ENCODE data around the gene HOXD3.
A peak's percentile ranks its signal among the peaks of the same experiment; 100 is the strongest.

The HOXD3 gene

DNA sequence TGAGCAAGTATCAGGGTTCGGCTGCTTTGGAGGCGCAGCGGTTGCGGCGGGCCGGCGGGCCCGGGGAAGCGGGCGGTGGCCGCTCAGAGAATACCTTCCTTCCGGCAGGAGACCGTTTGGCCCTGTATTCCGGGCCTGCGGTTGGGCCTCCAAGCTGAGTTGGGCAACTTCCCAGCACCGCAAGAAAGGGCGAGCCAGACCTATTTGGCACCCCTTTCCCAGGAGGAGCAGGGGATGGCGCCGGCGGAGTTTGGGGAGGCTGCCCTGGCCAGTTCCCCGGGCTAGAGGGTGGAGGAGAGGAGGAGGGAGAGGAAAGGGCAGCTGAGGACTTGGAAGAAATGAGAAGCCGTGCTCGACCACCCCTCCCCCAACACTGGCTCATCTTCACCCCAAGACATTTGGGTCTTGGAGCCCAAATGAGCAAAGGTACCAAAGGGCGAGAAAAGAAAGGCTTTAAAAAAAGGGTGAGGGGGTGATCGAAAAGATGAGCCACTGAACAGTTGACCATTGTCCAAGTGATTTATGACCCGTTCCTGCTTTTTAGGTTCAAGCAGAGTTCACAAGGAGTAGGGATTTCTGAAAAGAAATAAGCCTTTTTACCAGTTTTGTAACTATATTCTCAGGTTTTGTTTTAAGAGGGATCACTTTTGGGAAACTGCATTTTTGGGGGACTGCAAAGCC is 8.4 kb downstream of the HOXD3 start:
- no peaks in the 10 kb centered on the region for H3K4me1 ChIP-seq (ENCODE audit: insufficient read depth, low read length)
- H3K9ac ChIP-seq (ENCODE audit: low read depth, low read length) = no peak overlapping the region
- no peaks in the 10 kb centered on the region for H3K36me3 ChIP-seq (ENCODE audit: insufficient read depth, low read length)
- no peaks in the 10 kb centered on the region for H3K9me3 ChIP-seq (ENCODE audit: control insufficient read depth, insufficient read depth, low read length)

DNA sequence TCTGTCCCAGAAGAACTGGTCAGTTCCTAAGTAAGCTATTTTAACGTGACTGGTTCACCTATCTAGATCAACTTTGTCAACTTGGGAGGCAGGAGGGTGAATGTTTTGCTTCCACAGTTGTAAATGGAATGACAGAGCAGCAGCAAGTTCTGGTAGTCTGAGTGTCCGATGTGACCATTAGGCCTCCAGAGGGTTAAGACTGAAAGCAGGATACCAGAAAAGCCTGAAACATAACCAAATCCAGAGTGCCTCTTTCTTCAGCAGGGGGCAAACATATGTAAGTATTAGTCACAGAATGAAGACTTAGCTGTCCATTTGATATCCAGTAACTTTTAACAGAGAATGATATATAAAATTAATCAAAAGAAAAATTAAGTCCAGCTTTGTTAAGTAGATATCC is 9.2 kb downstream of the HOXD3 start:
- Histone ChIP-seq H3K9ac (ENCODE audit: low read depth, low read length) (no peak overlapping the region), H3K36me3 (ENCODE audit: insufficient read depth, low read length) (no peaks in the 10 kb centered on the region), H3K9me3 (ENCODE audit: control insufficient read depth, insufficient read depth, low read length) (no peaks in the 10 kb centered on the region), H3K4me1 (ENCODE audit: insufficient read depth, low read length) (no peaks in the 10 kb centered on the region)

DNA sequence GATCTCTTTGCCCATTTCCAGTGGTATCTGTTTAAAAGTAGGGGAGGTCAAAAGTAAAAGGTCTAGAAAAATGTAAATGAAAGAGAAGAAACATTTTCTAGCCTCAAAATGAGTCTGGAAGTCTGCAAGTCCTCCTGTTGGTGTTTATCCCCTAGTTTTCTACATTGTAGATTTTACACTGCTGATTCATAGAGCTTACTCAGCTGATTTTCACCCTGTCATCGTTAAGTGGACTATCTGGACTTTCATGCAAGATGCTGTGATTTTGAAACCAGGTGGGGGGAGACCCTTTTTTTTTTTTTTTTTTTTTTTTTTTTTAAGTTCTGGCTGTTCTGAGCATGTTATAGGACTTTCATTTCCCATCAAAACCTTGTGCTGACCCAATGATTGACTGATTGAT is 10.3 kb downstream of the HOXD3 start:
- H3K4me1 ChIP-seq (ENCODE audit: insufficient read depth, low read length) = no peaks in the 10 kb centered on the region
- no peaks in the 10 kb centered on the region for H3K36me3 ChIP-seq (ENCODE audit: insufficient read depth, low read length)
- H3K9ac ChIP-seq (ENCODE audit: low read depth, low read length) = no peak overlapping the region
- H3K9me3 ChIP-seq (ENCODE audit: control insufficient read depth, insufficient read depth, low read length) = no peaks in the 10 kb centered on the region

DNA sequence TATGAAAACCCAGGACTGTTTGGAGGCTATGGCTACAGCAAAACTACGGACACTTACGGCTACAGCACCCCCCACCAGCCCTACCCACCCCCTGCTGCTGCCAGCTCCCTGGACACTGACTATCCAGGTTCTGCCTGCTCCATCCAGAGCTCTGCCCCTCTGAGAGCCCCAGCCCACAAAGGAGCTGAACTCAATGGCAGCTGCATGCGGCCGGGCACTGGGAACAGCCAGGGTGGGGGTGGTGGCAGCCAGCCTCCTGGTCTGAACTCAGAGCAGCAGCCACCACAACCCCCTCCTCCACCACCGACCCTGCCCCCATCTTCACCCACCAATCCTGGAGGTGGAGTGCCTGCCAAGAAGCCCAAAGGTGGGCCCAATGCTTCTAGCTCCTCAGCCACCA is 12.1 kb downstream of the HOXD3 start:
- H3K9ac ChIP-seq (ENCODE audit: low read depth, low read length) = no peak overlapping the region
- no peaks in the 10 kb centered on the region for H3K36me3 ChIP-seq (ENCODE audit: insufficient read depth, low read length)
- H3K4me1 ChIP-seq (ENCODE audit: insufficient read depth, low read length) = no peaks in the 10 kb centered on the region
- H3K9me3 ChIP-seq (ENCODE audit: control insufficient read depth, insufficient read depth, low read length) = no peaks in the 10 kb centered on the region

DNA sequence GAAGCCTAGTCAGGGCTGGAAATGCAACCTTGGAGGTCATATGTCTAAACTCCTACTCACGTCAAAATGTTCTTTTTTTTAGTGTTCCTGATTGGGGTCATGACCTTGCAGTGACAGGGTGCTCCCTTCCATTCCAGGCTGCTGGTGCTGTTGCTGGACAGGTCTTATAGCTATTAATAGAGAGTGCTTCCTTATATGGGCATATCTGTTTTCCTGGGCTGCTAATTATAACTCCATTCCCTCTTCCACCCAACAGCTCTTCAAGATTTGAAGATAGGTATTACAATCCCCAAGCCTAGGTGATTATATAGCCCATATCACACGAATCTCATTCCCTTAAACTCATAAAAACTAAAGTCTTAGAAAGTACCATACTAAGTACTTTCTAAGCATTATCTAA is 12.6 kb downstream of the HOXD3 start:
- no peaks in the 10 kb centered on the region for H3K4me1 ChIP-seq (ENCODE audit: insufficient read depth, low read length)
- H3K36me3 ChIP-seq (ENCODE audit: insufficient read depth, low read length) = no peaks in the 10 kb centered on the region
- no peak overlapping the region for H3K9ac ChIP-seq (ENCODE audit: low read depth, low read length)
- no peaks in the 10 kb centered on the region for H3K9me3 ChIP-seq (ENCODE audit: control insufficient read depth, insufficient read depth, low read length)

DNA sequence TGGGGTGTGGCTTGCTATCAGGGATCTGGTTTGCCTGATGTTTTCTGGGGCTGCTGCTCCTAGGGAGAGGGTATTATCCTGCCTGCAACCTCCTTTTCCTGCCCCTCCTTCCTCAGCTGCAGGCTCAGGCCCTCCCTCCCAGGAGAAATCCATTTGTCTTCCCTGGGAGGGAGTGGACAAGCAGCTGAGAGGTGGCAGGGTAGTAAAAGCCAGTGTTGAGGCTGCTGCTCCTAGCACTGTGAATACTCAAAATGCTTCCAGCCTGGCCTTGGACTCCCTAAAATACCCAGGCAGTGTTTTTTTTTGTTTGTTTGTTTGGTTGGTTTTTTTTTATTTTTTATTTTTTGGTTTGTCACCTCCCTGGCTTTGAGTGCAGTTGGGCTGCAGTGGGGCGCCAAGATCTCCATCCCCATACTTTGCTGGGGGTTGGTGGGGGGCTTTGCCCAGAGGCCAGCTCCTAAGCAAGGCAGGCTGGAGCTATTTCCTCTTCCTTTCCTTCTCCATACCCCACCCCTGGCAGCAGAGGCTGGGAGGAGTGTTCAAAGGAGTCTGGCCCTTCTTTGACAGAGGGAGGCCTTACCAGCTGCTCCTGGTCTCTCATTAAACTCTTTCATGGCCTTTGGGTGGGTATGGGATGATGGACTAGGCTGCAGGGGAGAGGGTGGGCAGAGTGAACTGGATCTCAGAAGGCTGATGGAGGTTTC is 13.6 kb downstream of the HOXD3 start:
- no peaks in the 10 kb centered on the region for H3K9me3 ChIP-seq (ENCODE audit: control insufficient read depth, insufficient read depth, low read length)
- H3K36me3 ChIP-seq (ENCODE audit: insufficient read depth, low read length) = no peaks in the 10 kb centered on the region
- H3K9ac ChIP-seq (ENCODE audit: low read depth, low read length) = no peak overlapping the region

DNA sequence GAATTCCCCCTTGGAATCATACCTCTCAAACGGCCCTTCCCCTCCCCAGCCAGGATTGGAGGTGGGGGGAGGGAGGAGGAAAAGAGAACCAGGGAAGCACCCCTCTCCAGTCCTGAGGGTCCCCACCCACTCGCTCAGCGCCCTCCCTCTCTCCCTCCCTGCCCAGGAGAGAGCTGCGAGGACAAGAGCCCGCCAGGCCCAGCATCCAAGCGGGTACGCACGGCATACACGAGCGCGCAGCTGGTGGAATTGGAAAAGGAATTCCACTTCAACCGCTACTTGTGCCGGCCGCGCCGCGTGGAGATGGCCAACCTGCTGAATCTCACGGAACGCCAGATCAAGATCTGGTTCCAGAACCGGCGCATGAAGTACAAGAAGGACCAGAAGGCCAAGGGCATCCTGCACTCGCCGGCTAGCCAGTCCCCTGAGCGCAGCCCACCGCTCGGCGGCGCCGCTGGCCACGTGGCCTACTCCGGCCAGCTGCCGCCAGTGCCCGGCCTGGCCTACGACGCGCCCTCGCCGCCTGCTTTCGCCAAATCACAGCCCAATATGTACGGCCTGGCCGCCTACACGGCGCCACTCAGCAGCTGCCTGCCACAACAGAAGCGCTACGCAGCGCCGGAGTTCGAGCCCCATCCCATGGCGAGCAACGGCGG is 14.4 kb downstream of the HOXD3 start:
- Histone ChIP-seq H3K36me3 (ENCODE audit: insufficient read depth, low read length) (no peaks in the 10 kb centered on the region), H3K9me3 (ENCODE audit: control insufficient read depth, insufficient read depth, low read length) (no peaks in the 10 kb centered on the region)

More for the DNA sequence above, 13.6 kb downstream of the HOXD3 start:
- no peaks in the 10 kb centered on the region for H3K4me1 ChIP-seq (ENCODE audit: insufficient read depth, low read length)

DNA sequence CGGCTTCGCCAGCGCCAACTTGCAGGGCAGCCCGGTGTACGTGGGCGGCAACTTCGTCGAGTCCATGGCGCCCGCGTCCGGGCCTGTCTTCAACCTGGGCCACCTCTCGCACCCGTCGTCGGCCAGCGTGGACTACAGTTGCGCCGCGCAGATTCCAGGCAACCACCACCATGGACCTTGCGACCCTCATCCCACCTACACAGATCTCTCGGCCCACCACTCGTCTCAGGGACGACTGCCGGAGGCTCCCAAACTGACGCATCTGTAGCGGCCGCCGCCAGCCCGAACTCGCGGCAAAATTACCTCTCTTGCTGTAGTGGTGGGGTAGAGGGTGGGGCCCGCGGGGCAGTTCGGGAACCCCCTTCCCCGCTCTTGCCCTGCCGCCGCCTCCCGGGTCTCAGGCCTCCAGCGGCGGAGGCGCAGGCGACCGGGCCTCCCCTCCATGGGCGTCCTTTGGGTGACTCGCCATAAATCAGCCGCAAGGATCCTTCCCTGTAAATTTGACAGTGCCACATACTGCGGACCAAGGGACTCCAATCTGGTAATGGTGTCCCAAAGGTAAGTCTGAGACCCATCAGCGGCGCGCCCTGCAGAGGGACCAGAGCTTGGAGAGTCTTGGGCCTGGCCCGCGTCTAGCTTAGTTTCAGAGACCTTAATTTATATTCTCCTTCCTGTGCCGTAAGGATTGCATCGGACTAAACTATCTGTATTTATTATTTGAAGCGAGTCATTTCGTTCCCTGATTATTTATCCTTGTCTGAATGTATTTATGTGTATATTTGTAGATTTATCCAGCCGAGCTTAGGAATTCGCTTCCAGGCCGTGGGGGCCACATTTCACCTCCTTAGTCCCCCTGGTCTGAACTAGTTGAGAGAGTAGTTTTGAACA is 15.1 kb downstream of the HOXD3 start:
- Histone ChIP-seq H3K36me3 (ENCODE audit: insufficient read depth, low read length) (no peaks in the 10 kb centered on the region), H3K9me3 (ENCODE audit: control insufficient read depth, insufficient read depth, low read length) (no peaks in the 10 kb centered on the region), H3K9ac (ENCODE audit: low read depth, low read length) (peak overlapping the region; percentile 39; the same call in 1 of the 2 replicates), H3K4me1 (ENCODE audit: insufficient read depth, low read length) (no peaks in the 10 kb centered on the region)

More for the DNA sequence above, 14.4 kb downstream of the HOXD3 start:
- H3K4me1 ChIP-seq (ENCODE audit: insufficient read depth, low read length) = no peaks in the 10 kb centered on the region
- peak overlapping the region; percentile 39; the same call in 1 of the 2 replicates for H3K9ac ChIP-seq (ENCODE audit: low read depth, low read length)

DNA sequence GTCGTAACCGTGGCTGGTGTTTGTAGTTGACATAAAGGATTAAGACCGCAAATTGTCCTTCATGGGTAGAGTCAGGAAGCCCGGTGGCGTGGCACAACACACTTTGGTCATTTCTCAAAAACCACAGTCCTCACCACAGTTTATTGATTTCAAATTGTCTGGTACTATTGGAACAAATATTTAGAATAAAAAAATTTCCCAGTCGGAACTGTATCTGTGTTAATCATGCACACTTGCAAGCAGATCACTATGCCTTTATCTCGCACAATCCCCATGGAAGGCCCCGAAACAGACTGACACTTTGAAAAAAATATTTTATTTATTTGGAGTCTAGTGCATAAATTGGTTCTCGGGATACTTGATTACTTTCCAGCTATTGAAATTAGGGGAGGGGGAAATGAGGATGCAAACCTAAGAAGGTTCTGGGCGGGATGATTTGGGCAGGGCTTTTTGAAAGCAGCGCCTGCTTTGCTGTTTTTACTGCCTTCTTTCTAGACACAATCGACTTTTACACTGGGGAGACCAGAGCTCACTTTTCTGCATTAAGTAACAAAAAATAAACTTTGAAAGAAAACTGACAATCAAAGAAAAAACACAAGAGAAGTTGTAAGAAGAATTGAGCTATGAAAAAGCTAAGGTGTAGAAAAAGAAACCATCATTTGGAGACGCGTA is 15.9 kb downstream of the HOXD3 start:
- Histone ChIP-seq H3K36me3 (ENCODE audit: insufficient read depth, low read length) (no peaks in the 10 kb centered on the region), H3K4me1 (ENCODE audit: insufficient read depth, low read length) (no peaks in the 10 kb centered on the region), H3K9me3 (ENCODE audit: control insufficient read depth, insufficient read depth, low read length) (no peaks in the 10 kb centered on the region), H3K9ac (ENCODE audit: low read depth, low read length) (no peak overlapping the region)

DNA sequence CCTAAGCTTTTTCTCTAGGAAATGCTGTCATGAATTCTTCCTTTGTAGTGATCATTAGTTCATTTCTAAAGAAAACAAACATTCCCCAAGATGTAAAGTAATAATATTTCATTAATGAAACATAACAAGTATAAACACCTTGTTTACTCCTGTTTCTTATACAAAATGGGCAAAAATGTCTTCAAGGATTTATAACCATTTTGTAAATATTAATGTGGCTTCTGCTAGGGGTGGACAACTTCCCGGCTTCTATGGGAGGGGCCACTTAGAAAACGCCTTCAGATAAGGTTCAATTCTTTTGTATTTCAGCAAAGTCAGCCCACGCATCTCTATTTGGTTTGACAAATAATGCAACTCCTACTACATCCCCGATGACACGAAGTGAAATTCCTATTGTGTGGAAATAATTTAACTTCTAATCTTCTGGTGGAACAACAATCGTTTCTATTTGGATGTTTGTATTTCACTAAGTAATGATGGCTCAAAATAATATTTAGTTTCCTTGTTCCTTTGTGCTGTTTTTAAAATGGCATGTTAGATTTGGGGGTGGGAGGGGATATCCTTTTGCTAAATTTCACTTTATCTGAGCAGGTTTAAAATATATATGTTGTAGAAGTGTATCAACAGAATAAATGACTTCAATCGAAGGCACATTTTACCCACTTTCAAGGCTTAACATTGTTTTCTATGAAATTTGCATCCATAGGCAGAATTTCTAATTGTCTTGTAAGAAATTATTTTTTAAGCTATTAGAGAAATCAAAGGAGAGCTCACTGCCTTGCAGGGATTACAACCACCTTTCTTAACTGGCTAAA is 16.7 kb downstream of the HOXD3 start:
- H3K4me1 ChIP-seq (ENCODE audit: insufficient read depth, low read length) = no peaks in the 10 kb centered on the region
- H3K36me3 ChIP-seq (ENCODE audit: insufficient read depth, low read length) = no peaks in the 10 kb centered on the region
- H3K9ac ChIP-seq (ENCODE audit: low read depth, low read length) = no peak overlapping the region
- H3K9me3 ChIP-seq (ENCODE audit: control insufficient read depth, insufficient read depth, low read length) = no peaks in the 10 kb centered on the region

DNA sequence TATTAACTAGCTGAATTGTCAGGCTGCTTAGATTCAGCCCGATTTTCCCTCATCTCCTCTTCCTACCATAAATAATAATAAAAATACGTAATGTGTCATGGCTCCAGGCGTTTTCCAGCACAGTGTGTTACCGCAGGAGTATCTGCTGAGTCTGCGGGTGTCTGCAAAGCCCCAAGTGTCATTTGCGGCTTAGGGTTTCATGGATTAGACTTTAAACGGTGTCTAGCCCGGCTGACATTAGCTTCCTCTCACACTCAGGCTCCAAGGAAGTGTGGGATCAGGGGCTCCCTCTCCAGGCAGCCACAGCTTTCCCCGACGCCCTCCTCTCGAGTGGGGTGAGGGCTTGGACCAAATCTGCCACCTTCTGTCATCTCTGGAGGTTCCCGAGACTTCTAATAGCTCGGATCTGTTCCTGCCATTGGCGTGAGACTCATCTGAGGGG is 17.3 kb downstream of the HOXD3 start:
- Histone ChIP-seq H3K4me1 (ENCODE audit: insufficient read depth, low read length) (no peaks in the 10 kb centered on the region), H3K36me3 (ENCODE audit: insufficient read depth, low read length) (no peaks in the 10 kb centered on the region), H3K9me3 (ENCODE audit: control insufficient read depth, insufficient read depth, low read length) (no peaks in the 10 kb centered on the region), H3K9ac (ENCODE audit: low read depth, low read length) (no peak overlapping the region)

DNA sequence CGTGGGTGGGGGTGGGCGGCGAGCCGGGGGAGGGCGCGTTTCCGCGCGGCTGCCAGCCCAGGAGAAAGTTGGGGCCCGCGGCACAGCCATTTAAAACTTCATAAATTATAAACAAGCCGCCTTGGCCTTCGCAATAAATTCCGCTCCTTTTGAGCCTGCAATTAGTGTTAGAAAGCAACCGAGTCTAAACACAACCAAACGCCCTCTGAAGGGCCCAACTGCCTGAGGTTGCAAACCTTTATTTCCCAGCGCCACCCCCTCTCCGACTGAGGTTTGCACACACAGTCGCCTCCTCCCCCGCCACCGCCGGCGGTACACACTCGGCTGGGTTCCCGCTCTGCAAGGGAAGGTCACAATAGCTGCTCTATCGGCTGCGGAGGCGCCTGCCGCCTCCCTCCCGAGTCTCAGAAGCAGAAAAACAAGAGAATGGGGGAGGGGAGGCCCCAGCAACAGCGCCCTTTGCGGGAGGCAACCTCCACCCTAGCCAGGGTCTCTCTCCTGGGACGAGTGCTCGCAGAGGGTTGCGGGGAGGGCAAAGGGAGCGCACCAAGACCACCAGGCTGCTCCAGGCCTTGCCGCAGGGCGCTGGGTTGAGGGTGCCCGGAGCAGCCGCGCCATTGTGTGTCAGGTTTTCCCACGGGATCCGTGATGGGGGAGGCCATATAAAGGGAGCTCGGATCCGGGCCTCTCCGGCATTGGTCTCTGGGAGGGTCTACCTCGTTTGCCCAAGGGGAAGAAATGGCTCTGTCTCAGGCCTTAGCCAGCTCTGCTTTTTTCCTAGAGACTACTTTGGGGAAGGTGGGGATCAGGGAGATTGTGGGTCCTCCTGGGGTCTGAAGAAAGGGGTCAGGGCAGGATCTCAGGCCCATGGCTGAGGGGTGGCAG is 18.0 kb downstream of the HOXD3 start:
- no peaks in the 10 kb centered on the region for H3K9me3 ChIP-seq (ENCODE audit: control insufficient read depth, insufficient read depth, low read length)
- H3K36me3 ChIP-seq (ENCODE audit: insufficient read depth, low read length) = no peaks in the 10 kb centered on the region
- H3K9ac ChIP-seq (ENCODE audit: low read depth, low read length) = no peak overlapping the region; the same call in 1 of the 2 replicates
- H3K4me1 ChIP-seq (ENCODE audit: insufficient read depth, low read length) = no peaks in the 10 kb centered on the region

All from ES-I3 (cell line).